GM21360 (cell line): ENCODE results near the gene GYS2.

Experiments used
- ATAC-seq: cut with Tn5 transposase; IDR thresholded peaks from one replicate; pipeline ENCODE4 v1.9.1; 2021; ENCODE audit warnings: mild to moderate bottlenecking, moderate library complexity; ENCODE audit not compliant: unreplicated experiment

GYS2 gene

GRCh38 chr12:21509768-21510167, 94.9 kb downstream of the GYS2 start:
- peak; percentile 83 for ATAC-seq

DNA sequence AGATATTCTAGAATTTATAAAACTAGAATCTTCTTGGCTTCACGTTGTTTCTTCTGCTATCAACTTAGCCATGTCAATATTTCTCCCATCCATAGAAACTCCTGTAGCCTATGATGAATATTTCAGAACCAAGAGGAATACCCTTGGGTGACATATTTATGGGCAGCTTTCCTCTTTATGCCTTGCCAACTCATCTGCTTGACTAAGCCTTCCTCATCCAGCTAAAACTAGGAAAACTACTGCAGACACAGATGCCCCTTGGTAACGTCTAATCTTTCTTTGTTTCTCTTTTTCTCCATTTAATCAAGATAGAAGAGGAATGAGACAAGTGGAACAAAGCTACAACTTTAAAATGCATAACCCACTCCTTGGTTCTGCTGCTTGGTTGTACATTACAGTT, 96.8 kb downstream of the GYS2 start:
- no peak for ATAC-seq

DNA sequence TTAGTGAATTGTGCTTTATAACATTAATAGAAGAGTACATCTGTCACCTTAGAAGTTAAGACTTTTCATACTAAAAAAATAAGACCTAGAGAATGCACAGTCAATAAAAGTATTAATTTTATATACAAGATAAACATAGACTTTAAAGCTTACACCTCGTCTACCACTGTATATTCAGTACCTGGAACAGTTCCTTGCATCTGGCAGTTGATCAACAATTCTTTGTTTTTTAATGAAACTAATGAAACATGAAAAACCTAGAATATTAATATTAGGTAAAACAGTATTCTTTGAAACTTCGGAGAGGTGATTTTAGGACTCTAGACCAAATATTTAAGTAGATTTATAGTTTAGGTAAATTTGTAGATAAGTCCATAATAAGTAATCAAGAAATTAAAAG, 98.8 kb downstream of the GYS2 start:
- ATAC-seq: no peak

DNA sequence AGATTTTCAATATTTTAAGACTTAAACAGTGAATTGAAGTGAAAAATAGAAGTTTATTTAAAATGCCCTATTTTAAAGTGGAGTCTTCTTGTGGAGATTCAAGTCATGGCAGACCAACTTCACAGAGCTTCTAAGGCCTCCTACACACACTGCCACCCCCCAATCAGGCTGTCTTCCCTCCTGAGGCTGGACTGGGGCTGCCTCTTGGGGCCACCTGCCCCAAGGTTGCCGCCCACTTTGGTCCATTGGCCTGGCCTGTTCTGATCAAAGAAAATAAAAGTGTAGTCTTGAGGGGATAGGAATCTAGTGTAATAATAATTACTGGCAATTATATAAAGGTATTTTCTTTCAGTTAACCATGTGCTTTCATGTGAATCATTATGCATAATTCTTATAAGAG, 101.8 kb downstream of the GYS2 start:
- ATAC-seq: no peak

GRCh38 chr12:21502164-21502496, 102.5 kb downstream of the GYS2 start:
- ATAC-seq: peak; percentile 6

DNA sequence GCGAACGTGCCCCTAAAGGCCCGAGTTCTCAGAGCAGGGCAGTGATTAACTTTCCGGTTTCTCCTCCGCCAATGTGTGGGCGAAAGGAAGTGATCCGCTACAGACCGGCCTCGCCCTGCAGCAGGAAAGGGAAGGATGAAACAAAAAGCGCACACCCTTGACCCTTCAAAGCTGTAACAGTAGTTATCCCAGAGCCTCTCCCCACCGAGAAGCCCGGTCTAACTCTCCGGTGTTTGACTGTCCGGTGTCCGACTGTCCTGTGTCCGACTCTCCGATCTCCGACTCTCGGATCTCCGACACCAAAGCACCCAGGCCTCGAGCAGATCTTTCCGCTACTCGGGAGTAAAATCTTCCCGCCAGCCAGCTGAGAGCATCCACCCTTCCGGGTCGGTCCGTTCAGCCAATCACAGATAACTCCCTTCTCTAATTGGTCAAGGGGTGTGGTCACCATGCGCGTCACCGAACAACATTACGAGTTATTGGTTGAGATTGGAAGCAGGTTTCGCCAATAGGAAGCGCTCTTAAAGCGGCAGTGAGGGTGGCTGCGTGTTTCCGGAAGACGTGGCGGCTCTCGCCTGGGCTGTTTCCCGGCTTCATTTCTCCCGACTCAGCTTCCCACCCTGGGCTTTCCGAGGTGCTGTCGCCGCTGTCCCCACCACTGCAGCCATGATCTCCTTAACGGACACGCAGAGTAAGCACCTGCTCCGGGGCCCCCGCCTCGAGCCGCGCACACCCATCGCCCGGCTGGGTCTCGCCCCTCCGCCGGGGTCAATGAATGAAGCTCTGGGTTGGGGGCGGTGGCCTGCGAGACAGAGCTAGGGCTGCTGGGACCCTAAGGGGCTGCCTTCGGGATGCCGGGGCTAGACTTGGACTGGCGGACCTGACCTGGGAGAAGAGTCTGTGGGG, 103.1 kb downstream of the GYS2 start, which contains the start of the genes GOLT1B and RECQL:
Gene GOLT1B (plus strand): TSS at position 532 of the 906 bp plus-strand sequence. CDS start 135 bp downstream, at position 667.
Gene RECQL (minus strand): TSS at position 378 of the 906 bp plus-strand sequence. CDS start 2,065 bp downstream, outside the sequence.
- peak; percentile 98 for ATAC-seq

- peak; percentile 2 for ATAC-seq
These were observed 103.8 kb downstream of the GYS2 start for GRCh38 chr12:21500786-21501257.

GRCh38 chr12:21499765-21500164, 104.9 kb downstream of the GYS2 start:
- no peak for ATAC-seq
